ENCODE results near the gene ZPBP2.
"Not testable (repeated sequence)": the region's sequence is repeated elsewhere in the genome, so short reads cannot be mapped to it uniquely, and the experiment has no call there.

Gene ZPBP2

GRCh38 chr17:39841134-39841683, 26.8 kb upstream of the ZPBP2 start:
- Histone ChIP-seq H3K4me1 (ENCODE audit: insufficient read depth, low read length) (no peaks in the 10 kb centered on the region), H3K9ac (ENCODE audit: low read depth, low read length) (no peak overlapping the region), H3K36me3 (ENCODE audit: insufficient read depth, low read length) (no peaks in the 10 kb centered on the region), H3K9me3 (ENCODE audit: control insufficient read depth, insufficient read depth, low read length) (0 out of 2 replicates have a peak, but pooled peaks cover 4% of the 10 kb centered on the region)

DNA sequence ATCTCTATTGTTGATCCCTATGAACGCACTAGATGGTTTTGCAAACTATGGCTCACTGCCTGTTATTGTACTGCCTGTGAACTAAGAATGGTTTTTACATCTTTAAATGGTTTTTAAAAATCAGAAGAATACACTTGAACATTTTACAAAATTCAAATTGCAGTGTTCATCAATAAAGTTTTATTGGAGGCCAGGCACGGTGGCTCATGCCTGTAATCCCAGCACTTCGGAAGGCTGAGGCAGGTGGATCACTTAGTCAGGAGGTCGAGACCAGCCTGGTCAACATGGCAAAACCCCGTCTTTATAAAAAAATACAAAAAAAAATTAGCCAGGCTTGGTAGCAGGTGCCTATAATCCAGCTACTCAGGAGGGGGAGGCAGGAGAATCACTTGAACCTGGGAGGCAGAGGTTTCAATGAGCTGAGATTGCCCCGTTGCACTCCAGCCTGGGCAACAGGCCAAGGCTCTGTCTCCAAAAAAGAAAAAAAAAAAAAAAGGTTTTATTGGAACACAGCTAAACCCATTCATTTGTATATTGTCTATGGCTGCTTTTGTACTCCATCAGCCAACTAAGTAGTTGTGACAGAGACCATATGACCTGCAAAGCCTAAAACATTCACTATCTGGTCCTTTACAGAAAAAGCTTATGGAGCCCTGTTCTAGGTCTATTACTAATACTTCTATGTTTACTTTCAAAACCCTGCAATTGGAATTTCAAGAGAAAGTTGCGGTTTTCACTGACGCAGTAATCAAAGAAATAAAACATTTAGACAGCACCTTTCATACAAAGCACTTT, 22.8 kb upstream of the ZPBP2 start:
- Histone ChIP-seq H3K9me3 (ENCODE audit: control insufficient read depth, insufficient read depth, low read length) (no peaks in the 10 kb centered on the region), H3K9ac (ENCODE audit: low read depth, low read length) (no peak overlapping the region), H3K36me3 (ENCODE audit: insufficient read depth, low read length) (no peaks in the 10 kb centered on the region), H3K4me1 (ENCODE audit: insufficient read depth, low read length) (no peaks in the 10 kb centered on the region)

DNA sequence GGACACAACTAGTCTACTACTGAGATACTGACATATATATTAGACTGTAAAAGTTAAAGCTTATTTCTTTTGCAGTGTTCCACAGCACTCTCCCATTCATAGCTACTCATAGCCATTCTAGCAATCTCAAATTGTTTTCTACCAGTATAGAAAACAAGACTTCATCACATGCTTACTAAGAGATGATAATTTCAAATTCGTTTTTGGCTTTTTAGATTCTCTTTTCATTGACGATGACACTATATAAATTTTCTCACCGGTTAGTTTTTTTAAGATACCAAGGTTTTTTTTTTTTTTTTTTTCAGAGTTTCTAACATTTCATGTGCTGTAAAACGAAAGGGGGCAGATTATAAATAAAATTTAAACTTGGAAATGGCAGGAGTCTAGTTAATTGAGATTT, 21.8 kb upstream of the ZPBP2 start:
- no peak overlapping the region for H3K9ac ChIP-seq (ENCODE audit: low read depth, low read length)
- H3K9me3 ChIP-seq (ENCODE audit: control insufficient read depth, insufficient read depth, low read length) = no peaks in the 10 kb centered on the region
- H3K36me3 ChIP-seq (ENCODE audit: insufficient read depth, low read length) = no peaks in the 10 kb centered on the region
- no peaks in the 10 kb centered on the region for H3K4me1 ChIP-seq (ENCODE audit: insufficient read depth, low read length)

DNA sequence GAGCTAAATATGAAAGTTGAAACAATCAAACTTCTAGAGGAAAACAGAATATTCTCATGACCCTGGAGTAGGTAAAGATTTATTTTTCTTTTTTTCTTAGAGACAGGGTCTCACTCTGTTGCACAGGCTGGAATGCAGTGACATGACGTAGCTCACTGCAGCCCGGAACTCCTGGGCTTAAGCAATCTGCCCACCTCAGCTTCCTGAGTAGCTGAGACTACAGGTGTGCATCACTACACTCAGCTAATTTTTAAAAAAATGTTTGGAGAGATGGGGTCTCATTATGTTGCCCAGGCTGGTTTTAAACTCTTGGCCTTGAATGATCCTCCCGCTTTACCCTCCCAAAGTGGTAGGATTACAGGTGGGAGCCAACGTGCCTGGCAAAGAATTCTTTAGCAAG, 19.4 kb upstream of the ZPBP2 start:
- Histone ChIP-seq H3K36me3 (ENCODE audit: insufficient read depth, low read length) (no peaks in the 10 kb centered on the region), H3K9me3 (ENCODE audit: control insufficient read depth, insufficient read depth, low read length) (no peaks in the 10 kb centered on the region), H3K9ac (ENCODE audit: low read depth, low read length) (no peak overlapping the region), H3K4me1 (ENCODE audit: insufficient read depth, low read length) (no peaks in the 10 kb centered on the region; the same call in 1 of the 2 replicates)

GRCh38 chr17:39850186-39850585, 17.8 kb upstream of the ZPBP2 start:
- H3K9ac ChIP-seq (ENCODE audit: low read depth, low read length); H3K36me3 ChIP-seq (ENCODE audit: insufficient read depth, low read length); H3K9me3 ChIP-seq (ENCODE audit: control insufficient read depth, insufficient read depth, low read length); H3K4me1 ChIP-seq (ENCODE audit: insufficient read depth, low read length): not testable (repeated sequence)

DNA sequence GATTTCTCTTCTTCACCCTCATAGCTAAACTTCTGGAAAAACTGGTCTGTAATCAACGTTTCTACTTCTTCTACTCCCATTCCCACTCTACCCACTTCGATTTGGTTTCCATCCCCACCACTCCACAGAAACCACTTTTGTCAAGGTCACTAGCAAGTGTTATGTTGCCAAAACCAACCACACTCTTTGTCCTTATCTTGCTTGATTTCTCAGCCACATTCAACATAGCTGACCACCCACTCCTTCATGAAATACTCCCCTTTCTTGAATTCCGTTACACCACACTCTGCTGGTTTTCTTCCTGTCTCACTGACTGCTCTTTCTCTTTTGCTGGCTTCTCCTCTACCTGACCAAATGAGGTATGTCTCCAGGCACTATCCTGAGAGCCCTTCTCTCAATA, 15.8 kb upstream of the ZPBP2 start:
- H3K4me1 ChIP-seq (ENCODE audit: insufficient read depth, low read length) = no peaks in the 10 kb centered on the region; the same call in 1 of the 2 replicates
- H3K36me3 ChIP-seq (ENCODE audit: insufficient read depth, low read length) = no peaks in the 10 kb centered on the region
- no peaks in the 10 kb centered on the region for H3K9me3 ChIP-seq (ENCODE audit: control insufficient read depth, insufficient read depth, low read length)
- no peak overlapping the region for H3K9ac ChIP-seq (ENCODE audit: low read depth, low read length)

GRCh38 chr17:39854909-39855308, 13.1 kb upstream of the ZPBP2 start:
- H3K9ac ChIP-seq (ENCODE audit: low read depth, low read length) = no peak overlapping the region
- no peaks in the 10 kb centered on the region; the same call in 1 of the 2 replicates for H3K4me1 ChIP-seq (ENCODE audit: insufficient read depth, low read length)
- no peaks in the 10 kb centered on the region for H3K36me3 ChIP-seq (ENCODE audit: insufficient read depth, low read length)
- no peaks in the 10 kb centered on the region for H3K9me3 ChIP-seq (ENCODE audit: control insufficient read depth, insufficient read depth, low read length)

- H3K9me3 ChIP-seq (ENCODE audit: control insufficient read depth, insufficient read depth, low read length); H3K4me1 ChIP-seq (ENCODE audit: insufficient read depth, low read length): not testable (repeated sequence)
These were observed 11.9 kb upstream of the ZPBP2 start for GRCh38 chr17:39855911-39856649.

DNA sequence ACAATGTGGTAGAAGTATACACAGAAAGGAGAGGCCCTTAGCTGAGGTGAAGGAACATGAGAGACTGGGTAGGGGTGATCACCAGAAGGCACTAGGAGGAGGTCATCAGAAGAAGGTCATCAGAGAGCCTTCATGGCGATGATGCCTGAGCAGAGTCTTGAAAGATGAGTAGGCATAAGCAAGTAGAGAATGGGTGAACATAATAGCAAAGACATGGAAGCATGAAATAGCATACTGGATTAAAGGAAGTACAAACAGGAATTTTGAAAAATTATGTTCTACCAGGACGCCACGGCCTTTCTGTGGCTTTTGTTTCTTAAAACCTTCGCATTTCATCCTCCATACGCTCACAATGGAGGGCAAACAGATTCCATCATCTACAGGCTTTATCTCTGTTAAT, 6.8 kb upstream of the ZPBP2 start:
- Histone ChIP-seq H3K36me3 (ENCODE audit: insufficient read depth, low read length) (no peaks in the 10 kb centered on the region), H3K9me3 (ENCODE audit: control insufficient read depth, insufficient read depth, low read length) (0 out of 2 replicates have a peak, but pooled peaks cover 3% of the 10 kb centered on the region), H3K9ac (ENCODE audit: low read depth, low read length) (no peak overlapping the region), H3K4me1 (ENCODE audit: insufficient read depth, low read length) (no peaks in the 10 kb centered on the region)

More at GRCh38 chr17:39855911-39856649, 11.9 kb upstream of the ZPBP2 start:
- not testable (repeated sequence) for H3K36me3 ChIP-seq (ENCODE audit: insufficient read depth, low read length); H3K9ac ChIP-seq (ENCODE audit: low read depth, low read length)

GRCh38 chr17:39863244-39863917, 4.6 kb upstream of the ZPBP2 start:
- H3K36me3 ChIP-seq (ENCODE audit: insufficient read depth, low read length) = no peaks in the 10 kb centered on the region
- H3K4me1 ChIP-seq (ENCODE audit: insufficient read depth, low read length) = no peaks in the 10 kb centered on the region
- H3K9me3 ChIP-seq (ENCODE audit: control insufficient read depth, insufficient read depth, low read length) = 0 out of 2 replicates have a peak, but pooled peaks cover 3% of the 10 kb centered on the region
- H3K9ac ChIP-seq (ENCODE audit: low read depth, low read length) = no peak overlapping the region

DNA sequence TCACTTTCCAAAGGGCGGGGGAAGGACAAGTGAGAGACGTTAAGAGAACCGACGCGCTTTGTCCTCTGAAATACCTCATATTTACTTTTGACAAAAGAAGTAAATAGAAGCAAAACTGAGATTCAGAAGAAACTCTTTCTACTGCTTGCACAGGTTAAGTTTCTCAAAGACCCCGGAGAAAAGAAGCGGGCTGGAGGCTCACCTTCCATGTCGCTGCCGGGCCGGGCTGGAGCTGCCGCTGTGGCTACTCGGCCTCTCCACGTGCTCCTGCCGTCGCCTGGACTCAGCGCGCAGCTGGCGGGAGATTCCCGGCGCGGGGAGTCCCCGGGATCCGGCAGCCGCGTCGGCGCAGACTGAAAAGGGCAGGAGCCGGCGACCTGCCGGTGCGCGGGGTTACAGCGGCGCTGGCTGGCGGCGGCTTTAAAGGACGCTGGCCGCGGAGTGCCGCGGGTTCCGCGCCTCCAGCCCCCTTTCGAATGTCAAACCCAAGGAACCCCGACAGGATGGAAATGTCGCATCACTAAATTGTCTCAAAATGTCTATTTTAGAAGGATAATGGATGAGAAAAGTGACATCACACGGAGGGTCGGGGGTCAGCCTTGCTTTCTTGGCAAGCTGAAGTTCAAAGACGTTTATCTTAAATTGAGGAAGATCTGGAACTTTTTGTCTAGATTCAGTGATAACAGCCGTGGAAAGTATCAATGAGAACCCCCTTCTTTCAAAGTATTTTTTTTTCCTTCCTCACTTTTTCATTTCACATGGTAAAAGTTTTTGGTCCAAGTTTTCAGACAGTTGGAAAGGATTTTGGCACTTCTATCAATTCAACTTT, 3.9 kb upstream of the ZPBP2 start, which contains the start of gene IKZF3:
IKZF3 (minus strand) TSS at position 395 of the 829 bp plus-strand sequence; CDS start at position 209, 186 bp downstream.
- H3K4me1 ChIP-seq (ENCODE audit: insufficient read depth, low read length) = no peaks in the 10 kb centered on the region
- H3K9me3 ChIP-seq (ENCODE audit: control insufficient read depth, insufficient read depth, low read length) = 0 out of 2 replicates have a peak, but pooled peaks cover 3% of the 10 kb centered on the region
- no peaks in the 10 kb centered on the region for H3K36me3 ChIP-seq (ENCODE audit: insufficient read depth, low read length)
- no peak within 1 kb of the TSS; the same call in 1 of the 2 replicates for H3K9ac ChIP-seq (ENCODE audit: low read depth, low read length)

DNA sequence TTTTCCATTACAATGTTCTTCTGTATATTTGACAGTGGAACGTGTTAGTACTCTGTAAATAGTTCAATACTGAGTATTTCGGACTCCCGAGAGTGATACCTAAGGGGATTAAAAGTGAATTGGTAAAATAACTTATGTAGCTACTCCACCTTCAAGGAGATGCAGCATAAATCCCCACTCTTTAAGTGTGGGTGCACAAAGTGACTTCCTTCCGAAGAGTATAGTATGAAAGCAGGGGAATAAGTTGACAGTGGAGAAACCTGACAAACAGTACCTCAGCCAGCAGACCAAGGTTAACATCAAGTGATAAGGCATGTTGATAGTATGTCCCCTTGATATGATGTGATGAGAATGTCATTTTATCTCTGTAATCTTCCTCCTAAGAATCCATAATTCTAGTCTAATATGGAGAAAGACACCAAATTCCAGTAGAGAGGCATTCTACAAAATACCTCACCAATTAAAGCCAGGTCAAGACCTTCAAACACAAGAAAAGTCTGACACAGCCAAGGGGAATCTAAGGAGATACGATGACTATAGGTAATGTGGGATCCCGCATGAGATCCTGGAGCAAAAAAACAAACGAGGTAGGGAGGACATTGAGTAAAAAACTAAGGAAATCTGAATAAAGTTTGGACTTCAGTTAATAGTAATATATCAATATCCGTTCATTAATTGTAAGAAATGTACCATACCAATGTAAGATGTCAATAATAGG, 1.8 kb upstream of the ZPBP2 start:
- Histone ChIP-seq H3K9me3 (ENCODE audit: control insufficient read depth, insufficient read depth, low read length) (0 out of 2 replicates have a peak, but pooled peaks cover 3% of the 10 kb centered on the region), H3K9ac (ENCODE audit: low read depth, low read length) (no peak overlapping the region), H3K4me1 (ENCODE audit: insufficient read depth, low read length) (no peaks in the 10 kb centered on the region), H3K36me3 (ENCODE audit: insufficient read depth, low read length) (no peaks in the 10 kb centered on the region)

Measured in ES-I3 (cell line).